AG09319 (cell line): ENCODE results near the gene ADAMTSL3.

ENCODE experiments used
- DNase-seq: peaks from one replicate; pipeline ENCODE4 v3.0.0-alpha.2; 2010; ENCODE audit warnings: low read depth; ENCODE audit errors: extremely low read depth
- CTCF ChIP-seq: IDR thresholded peaks from 2 replicates; pipeline ENCODE4 v1.5.1; 2011; ENCODE audit warnings: low read depth, mild to moderate bottlenecking, inconsistent platforms, low read length, moderate library complexity

Gene ADAMTSL3

GRCh38 chr15:83843471-83843871 is 189.5 kb downstream of the ADAMTSL3 start:
- no peak for TF ChIP-seq CTCF
- peak; percentile 40 for DNase-seq

GRCh38 chr15:83844742-83845141 is 190.8 kb downstream of the ADAMTSL3 start:
- TF ChIP-seq CTCF, result no peak
- DNase-seq, result no peak

GRCh38 chr15:83845230-83845629 is 191.3 kb downstream of the ADAMTSL3 start:
- peak; percentile 61 for DNase-seq

DNA sequence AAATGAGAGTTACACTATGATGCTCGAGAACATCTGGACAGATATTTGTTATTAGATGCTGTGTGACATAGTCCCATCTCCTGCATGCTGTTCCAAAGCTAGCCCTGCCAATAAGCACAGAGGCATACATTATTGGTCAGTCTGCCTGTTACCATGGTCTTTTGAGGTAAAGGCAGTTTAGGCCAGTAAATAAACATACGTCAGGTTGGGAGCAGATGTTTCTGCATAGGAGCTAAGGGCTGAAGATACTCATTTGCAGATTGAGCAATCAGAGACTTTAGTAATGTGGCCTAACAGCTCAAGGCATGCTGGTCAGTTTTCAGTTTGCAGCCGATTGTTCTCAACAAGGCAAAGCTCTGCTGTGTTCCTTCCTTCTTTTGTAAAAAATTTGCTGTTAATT is 192.9 kb downstream of the ADAMTSL3 start:
- no peak for TF ChIP-seq CTCF

More at GRCh38 chr15:83845230-83845629, 191.3 kb downstream of the ADAMTSL3 start:
- TF ChIP-seq CTCF, result no peak

GRCh38 chr15:83848315-83849050 is 194.6 kb downstream of the ADAMTSL3 start:
- peak; percentile 71 for DNase-seq
- TF ChIP-seq CTCF, result no peak

More for the DNA sequence above, 192.9 kb downstream of the ADAMTSL3 start:
- DNase-seq, result peak; percentile 79

DNA sequence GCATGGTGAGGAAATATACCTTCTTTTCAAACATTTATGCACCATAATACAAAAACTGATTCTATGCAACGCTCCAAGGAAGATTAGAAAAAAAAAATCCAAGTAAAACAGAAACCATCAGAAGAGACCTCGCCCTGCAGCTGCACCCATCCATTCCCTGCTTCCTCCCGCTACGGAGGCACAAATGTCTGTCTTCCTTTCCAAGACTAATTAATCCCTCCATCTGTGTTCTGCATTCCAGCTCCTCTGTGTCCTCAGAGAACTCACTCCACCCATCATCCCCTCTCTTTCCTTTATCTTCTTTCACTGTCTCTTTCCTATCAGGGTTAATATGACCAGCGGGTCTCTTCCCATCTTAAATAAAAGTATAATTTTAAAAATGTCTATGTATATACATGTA is 196.1 kb downstream of the ADAMTSL3 start:
- no peak for TF ChIP-seq CTCF
- no peak for DNase-seq

- DNase-seq, result no peak
- no peak for TF ChIP-seq CTCF
Measured at GRCh38 chr15:83850501-83851245, 196.8 kb downstream of the ADAMTSL3 start.
